Left colon (tissue), 2 donors: ENCODE results near the gene RNASE7. TPM values are rescaled to one million over a fixed set of nuclear protein-coding genes. Genes with fewer than 3 reads are reported as not detected.

Source experiments
- ATAC-seq: fragments of 200-7000 bp; cut with Tn5 transposase; one replicate; pipeline ENCODE4 v1.9.1; 2020; ENCODE audit warnings: mild to moderate bottlenecking, moderate library complexity
- DNase-seq, 2 donors: peaks; one replicate each; pipeline ENCODE4 v3.0.0-alpha.2; 2020
- intact Hi-C, 2 donors: fragments of 100-400 bp; cut with DNase I in 1 of 2; cut with micrococcal nuclease in 1 of 2; formaldehyde crosslinking; loops; one replicate each; pipeline versions ENCODE4 v1.11.2 to v1.14.0; 2022; cut with DNase I, micrococcal nuclease
- total RNA-seq, 2 donors: library from RNA; stranded (reverse); fragmentation: NEBNext Ultra II Directional; extraction: Animal tissue kit (Norgen Biotek cat#: 25700); gene quantifications; one replicate each; pipeline ENCODE4 v1.2.1, GENCODE V29; 2021
- donor health status: DM: no; HTN: no; CAD: no.
- donor health status: DM: yes; HTN: yes; CAD: no.

Gene RNASE7
- total RNA-seq, 2 donors from 2014 or later = 0.31 TPM; not detected in 1

GRCh38 chr14:21056520-21057163 is 14.5 kb downstream of the RNASE7 start:
- intact Hi-C loops = no loop called here
- ATAC-seq (peak; percentile 65), DNase-seq (peak; percentile 87 to 89)

GRCh38 chr14:21057803-21058675 is 15.9 kb downstream of the RNASE7 start, which contains the start of gene RNASE8:
Gene RNASE8 (plus strand): TSS chr14:21057822. CDS start chr14:21057893, 71 bp downstream.
- intact Hi-C loops = no loop called here
- DNase-seq (no peak), ATAC-seq (no peak)

- intact Hi-C loops = no loop called here
Measured at GRCh38 chr14:21058903-21059302, 16.7 kb downstream of the RNASE7 start.

GRCh38 chr14:21059842-21060613 is 17.9 kb downstream of the RNASE7 start:
- DNase-seq (no peak), ATAC-seq (peak; percentile 51)
- intact Hi-C loops = no loop called here

More at GRCh38 chr14:21058903-21059302, 16.7 kb downstream of the RNASE7 start:
- ATAC-seq (no peak), DNase-seq (no peak)

- ATAC-seq (peak; percentile 54), DNase-seq (no peak)
- intact Hi-C loops = no loop called here
Measured at GRCh38 chr14:21060614-21061346, 18.6 kb downstream of the RNASE7 start.

GRCh38 chr14:21061347-21061668 is 19.1 kb downstream of the RNASE7 start:
- ATAC-seq (peak; percentile 2), DNase-seq (no peak)
- intact Hi-C loops = no loop called here

- ATAC-seq = no peak
- intact Hi-C loops = no loop called here
- DNase-seq = no peak
Measured at GRCh38 chr14:21063479-21063878, 21.3 kb downstream of the RNASE7 start.

GRCh38 chr14:21066882-21067502 is 24.8 kb downstream of the RNASE7 start:
- intact Hi-C loops = loop anchor here in 1 of 2 donors (5.0 kb wide), 1 partner anchor 40 kb away; no protein-coding TSS in a partner anchor
- no peak for DNase-seq

GRCh38 chr14:21068521-21069387 is 26.6 kb downstream of the RNASE7 start:
- ATAC-seq (peak; percentile 30), DNase-seq (peak; percentile 58 to 63)
- intact Hi-C loops = loop anchor here in 1 of 2 donors (5.0 kb wide), 1 partner anchor 39 kb away; no protein-coding TSS in a partner anchor

More at GRCh38 chr14:21066882-21067502, 24.8 kb downstream of the RNASE7 start:
- no peak for ATAC-seq

GRCh38 chr14:21069388-21070082 is 27.4 kb downstream of the RNASE7 start:
- intact Hi-C loops = loop anchor here in 1 of 2 donors (5.0 kb wide), 1 partner anchor 38 kb away; no protein-coding TSS in a partner anchor
- no peak for ATAC-seq

GRCh38 chr14:21070083-21070609 is 28.0 kb downstream of the RNASE7 start, which contains the start of gene ARHGEF40:
Gene ARHGEF40 (plus strand): TSS chr14:21070304. CDS start chr14:21070397, 93 bp downstream.
- intact Hi-C loops = no loop called here
- ATAC-seq = peak; percentile 45
- peak in 1 of 2 donors; percentile 69 for DNase-seq

More at GRCh38 chr14:21069388-21070082, 27.4 kb downstream of the RNASE7 start:
- no peak for DNase-seq

- DNase-seq (peak; percentile 72 to 79), ATAC-seq (peak; percentile 51)
- intact Hi-C loops = no loop called here
Measured at GRCh38 chr14:21070610-21071224, 28.6 kb downstream of the RNASE7 start.

- DNase-seq (peak; percentile 81 to 87), ATAC-seq (peak; percentile 45)
- intact Hi-C loops = no loop called here
Measured at GRCh38 chr14:21071225-21072030, 29.3 kb downstream of the RNASE7 start.

- DNase-seq (no peak), ATAC-seq (no peak)
- intact Hi-C loops = no loop called here
Measured at GRCh38 chr14:21072031-21072473, 29.9 kb downstream of the RNASE7 start.
